Measurements from ENCODE around the gene SGO2. TPM values are rescaled to one million over a fixed set of nuclear protein-coding genes. Genes with fewer than 3 reads are reported as not detected.

The SGO2 gene
- total and polyA plus RNA-seq, 2 of the 13 experiments (the other 11 are each of a cell fraction or from before 2014, with no cell fraction given), result 5.1 to 16.2 TPM

GRCh38 chr2:200509612-200510433 is 16.2 kb upstream of the SGO2 start, which contains the start of gene KCTD18 (continued):
- TF ChIP-seq NONO (IDR thresholded peaks at IDR 0.05), result no peak
- peak; percentile 97 for TF ChIP-seq NONO (CRISPR knock-in tag; conservative IDR thresholded peaks at IDR 0.05)
- TF ChIP-seq ZSCAN9 (CRISPR knock-in tag; IDR thresholded peaks at IDR 0.05; ENCODE audit: borderline replicate concordance), result peak; percentile 85; the same call in 1 of the 2 replicates
- peak; percentile 53; the same call in 1 of the 2 replicates for TF ChIP-seq PRDM15 (CRISPR knock-in tag; IDR thresholded peaks at IDR 0.05)
- no peak for TF ChIP-seq ARID2 (CRISPR knock-in tag; IDR thresholded peaks at IDR 0.05; ENCODE audit: borderline replicate concordance)
- no peak for TF ChIP-seq ZNF354B (CRISPR knock-in tag; IDR thresholded peaks at IDR 0.05)
- no peak for TF ChIP-seq ZNF343 (CRISPR knock-in tag; IDR thresholded peaks at IDR 0.05)
- TF ChIP-seq KLF11 (CRISPR knock-in tag; IDR thresholded peaks at IDR 0.05), result no peak
- TF ChIP-seq DMTF1 (CRISPR knock-in tag; IDR thresholded peaks at IDR 0.05), result no peak
- TF ChIP-seq E2F2 (CRISPR knock-in tag; IDR thresholded peaks at IDR 0.05; ENCODE audit: borderline replicate concordance), result no peak
- no peak for TF ChIP-seq FOXP1 (IDR thresholded peaks at IDR 0.05)
- TF ChIP-seq FOXP1 (CRISPR knock-in tag; IDR thresholded peaks at IDR 0.05), result no peak; the same call in 1 of the 2 replicates
- no peak for TF ChIP-seq ZNF703 (CRISPR knock-in tag; IDR thresholded peaks at IDR 0.05; ENCODE audit: borderline replicate concordance)
- TF ChIP-seq SNAPC4 (CRISPR knock-in tag; IDR thresholded peaks at IDR 0.05), result no peak
- peak; percentile 23; the same call in 1 of the 2 replicates for TF ChIP-seq KDM1A (CRISPR knock-in tag; IDR thresholded peaks at IDR 0.05)

Data from HepG2 (cell line).